PC-3 (cell line): Measurements from ENCODE around the gene BCAP29.

ENCODE experiments used
- CTCF ChIP-seq: fragments of 300-600 bp; sonication (generic); conservative IDR thresholded peaks from 2 replicates; pipeline ENCODE4 v1.5.1; 2017; ENCODE audit warnings: antibody characterized with exemption, low read depth, mild to moderate bottlenecking, low read length
- EZH2 ChIP-seq: fragments of 300-600 bp; sonication (generic); IDR thresholded peaks from one replicate; pipeline ENCODE4 v1.6.1; 2017; ENCODE audit warnings: antibody characterized with exemption, mild to moderate bottlenecking, low read length; ENCODE audit not compliant: unreplicated experiment
- EZH2phosphoT487 ChIP-seq: fragments of 300-600 bp; sonication (generic); IDR thresholded peaks from 2 replicates; pipeline ENCODE4 v1.6.1; 2018; ENCODE audit warnings: mild to moderate bottlenecking, antibody characterized with exemption, low read length, borderline replicate concordance

GRCh38 chr7:107582875-107583274 lies 2.8 kb downstream of the BCAP29 start:
- TF ChIP-seq CTCF = no peak
- TF ChIP-seq EZH2 = no peak
- TF ChIP-seq EZH2phosphoT487 = no peak
